HL-60 (cell line): ENCODE measurements around the gene LY86.

Experiments used
- DNase-seq, 2 experiments: peaks; one replicate each; pipeline ENCODE4 v3.0.0-alpha.2; 2010 to 2020; ENCODE audit warnings: low read depth in 1 of 2, low spot score in 1 of 2
- H3K27ac ChIP-seq: fragments of 250-450 bp; sonication (Bioruptor Pico); replicated peaks from 2 replicates; pipeline ENCODE4 v1.5.1; 2020; ENCODE audit warnings: mild to moderate bottlenecking, moderate library complexity
- H3K27me3 ChIP-seq: fragments of 250-450 bp; sonication (Bioruptor Pico); 2 replicates; pipeline ENCODE4 v1.5.1; 2021; ENCODE audit warnings: mild to moderate bottlenecking, moderate library complexity; ENCODE audit not compliant: insufficient read depth, poor library complexity, severe bottlenecking
- H3K4me3 ChIP-seq: replicated peaks from 2 replicates; pipeline ENCODE4 v1.5.1; 2011; ENCODE audit warnings: mild to moderate bottlenecking, control low read depth, low read length; ENCODE audit not compliant: insufficient read depth
- CTCF ChIP-seq: IDR thresholded peaks from one replicate; pipeline ENCODE4 v1.5.1; 2011; ENCODE audit warnings: low read length, control low read depth, inconsistent platforms; ENCODE audit not compliant: insufficient read depth
- GABPA ChIP-seq: IDR thresholded peaks from 2 replicates; pipeline ENCODE4 v1.6.1; 2012; ENCODE audit warnings: low read depth
- POLR2AphosphoS5 ChIP-seq: IDR thresholded peaks from 2 replicates; pipeline ENCODE4 v1.6.1; 2012; ENCODE audit warnings: low read depth
- REST ChIP-seq: IDR thresholded peaks from 2 replicates; pipeline ENCODE4 v1.6.1; 2012; ENCODE audit warnings: low read depth; ENCODE audit not compliant: insufficient replicate concordance
- SPI1 ChIP-seq: IDR thresholded peaks from 2 replicates; pipeline ENCODE4 v1.6.1; 2012; ENCODE audit warnings: low read depth, mild to moderate bottlenecking, borderline replicate concordance

LY86 gene

GRCh38 chr6:6586671-6587526 is 1.6 kb upstream of the LY86 start:
- Histone ChIP-seq H3K4me3 (no peak overlapping the region), H3K27ac (peak overlapping the region; percentile 10; the same call in 1 of the 2 replicates), H3K27me3 (no peaks in the 10 kb centered on the region)
- DNase-seq: peak in 1 of 2 experiments; percentile 38
- TF ChIP-seq POLR2AphosphoS5 (no peak), GABPA (no peak), REST (no peak), CTCF (no peak), SPI1 (0 out of 2 replicates have a peak, but pooled peaks have one; percentile 10)

DNA sequence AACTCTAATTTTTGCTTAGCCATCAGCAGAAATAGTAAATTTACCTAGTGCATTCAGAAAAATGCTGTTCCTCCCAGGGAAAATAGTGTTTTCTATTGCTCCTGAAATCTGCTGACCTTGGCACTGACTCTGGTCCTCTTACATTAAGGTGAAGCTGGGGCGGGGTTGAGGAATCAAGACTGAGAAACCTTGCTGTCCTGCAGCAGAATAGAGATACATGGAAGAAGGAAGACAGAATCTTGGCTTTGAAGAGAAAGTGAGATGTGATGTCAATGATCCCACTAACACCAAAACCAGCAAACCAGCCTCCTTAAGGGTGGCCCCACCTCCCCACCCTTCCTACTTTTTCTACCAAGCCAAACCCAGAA is 840 bp upstream of the LY86 start:
- Histone ChIP-seq H3K27ac (no peak overlapping the region), H3K27me3 (no peaks in the 10 kb centered on the region), H3K4me3 (no peak overlapping the region)
- DNase-seq: no peak
- no peak for TF ChIP-seq REST
- TF ChIP-seq GABPA: no peak

GRCh38 chr6:6588924-6589709 is 597 bp downstream of the LY86 start:
- H3K4me3 ChIP-seq: peak overlapping the region; percentile 39
- DNase-seq: no peak
- TF ChIP-seq SPI1: no peak
- no peak for TF ChIP-seq CTCF
- TF ChIP-seq GABPA: no peak
- TF ChIP-seq POLR2AphosphoS5: no peak; the same call in 1 of the 2 replicates
- peak overlapping the region; percentile 68 for H3K27ac ChIP-seq
- no peaks in the 10 kb centered on the region for H3K27me3 ChIP-seq

DNA sequence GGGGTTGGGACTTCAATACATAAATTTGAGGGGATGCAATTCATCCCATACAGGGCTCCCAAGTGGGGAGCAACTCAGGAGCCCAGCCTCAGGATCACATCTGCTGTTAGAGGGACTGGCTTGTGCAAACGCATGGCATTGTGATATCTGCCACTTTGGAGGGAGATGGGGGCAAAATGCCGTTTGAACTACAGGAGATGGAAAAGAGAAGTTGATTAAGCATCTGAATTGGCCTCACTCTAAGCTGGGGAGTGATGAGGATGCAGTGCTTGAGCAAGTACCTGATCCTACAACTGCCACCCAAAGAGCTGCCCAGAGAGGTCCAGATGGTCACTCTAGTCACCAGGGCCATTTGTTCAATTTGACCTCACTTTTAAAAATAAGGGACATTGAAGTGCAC is 2.0 kb downstream of the LY86 start:
- H3K27me3 ChIP-seq: no peaks in the 10 kb centered on the region
- no peak overlapping the region for H3K4me3 ChIP-seq
- peak overlapping the region; percentile 96 for H3K27ac ChIP-seq
- peak in 1 of 2 experiments; percentile 57 for DNase-seq
- TF ChIP-seq REST: no peak
- TF ChIP-seq SPI1: no peak
- TF ChIP-seq POLR2AphosphoS5: no peak
- no peak for TF ChIP-seq GABPA
- no peak for TF ChIP-seq CTCF
